Omental fat pad (tissue), 4 donors: Measurements from ENCODE around the gene MGAT4D. TPM values are rescaled to one million over a fixed set of nuclear protein-coding genes. Genes with fewer than 3 reads are reported as not detected.
"Not testable (repeated sequence)": the region's sequence is repeated elsewhere in the genome, so short reads cannot be mapped to it uniquely, and the experiment has no call there.

Experiments
- ATAC-seq: fragments of 150-250 bp; one replicate; pipeline ENCODE4 v1.9.1; 2016; ENCODE audit warnings: mild to moderate bottlenecking, moderate library complexity; ENCODE audit not compliant: low FRiP score
- DNase-seq: peaks from one replicate; pipeline ENCODE4 v3.0.0-alpha.2; 2019; ENCODE audit warnings: low spot score
- total RNA-seq, 4 donors: library from RNA; depleted of rRNA; stranded (reverse); fragments of >200 nt; gene quantifications; one replicate each; pipeline ENCODE4 v1.1.0, GENCODE V29; 2016
- TF ChIP-seq, protein P1 (sequence below), 3 donors: fragments of 450-650 bp; IDR thresholded peaks; one replicate each; pipeline ENCODE4 v1.5.1; 2016 to 2017; ENCODE audit warnings: antibody characterized with exemption in 3 of 3, mild to moderate bottlenecking in 3 of 3, moderate library complexity in 2 of 3

MGAT4D gene
- total RNA-seq, 4 donors from 2014 or later, result not detected

- ATAC-seq (no peak), DNase-seq (no peak)
- TF ChIP-seq, protein P1, sequence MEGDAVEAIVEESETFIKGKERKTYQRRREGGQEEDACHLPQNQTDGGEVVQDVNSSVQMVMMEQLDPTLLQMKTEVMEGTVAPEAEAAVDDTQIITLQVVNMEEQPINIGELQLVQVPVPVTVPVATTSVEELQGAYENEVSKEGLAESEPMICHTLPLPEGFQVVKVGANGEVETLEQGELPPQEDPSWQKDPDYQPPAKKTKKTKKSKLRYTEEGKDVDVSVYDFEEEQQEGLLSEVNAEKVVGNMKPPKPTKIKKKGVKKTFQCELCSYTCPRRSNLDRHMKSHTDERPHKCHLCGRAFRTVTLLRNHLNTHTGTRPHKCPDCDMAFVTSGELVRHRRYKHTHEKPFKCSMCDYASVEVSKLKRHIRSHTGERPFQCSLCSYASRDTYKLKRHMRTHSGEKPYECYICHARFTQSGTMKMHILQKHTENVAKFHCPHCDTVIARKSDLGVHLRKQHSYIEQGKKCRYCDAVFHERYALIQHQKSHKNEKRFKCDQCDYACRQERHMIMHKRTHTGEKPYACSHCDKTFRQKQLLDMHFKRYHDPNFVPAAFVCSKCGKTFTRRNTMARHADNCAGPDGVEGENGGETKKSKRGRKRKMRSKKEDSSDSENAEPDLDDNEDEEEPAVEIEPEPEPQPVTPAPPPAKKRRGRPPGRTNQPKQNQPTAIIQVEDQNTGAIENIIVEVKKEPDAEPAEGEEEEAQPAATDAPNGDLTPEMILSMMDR (IDR thresholded peaks at IDR 0.05), result no peak
Observed at GRCh38 chr4:140466146-140466545, 31.9 kb downstream of the MGAT4D start.

DNA sequence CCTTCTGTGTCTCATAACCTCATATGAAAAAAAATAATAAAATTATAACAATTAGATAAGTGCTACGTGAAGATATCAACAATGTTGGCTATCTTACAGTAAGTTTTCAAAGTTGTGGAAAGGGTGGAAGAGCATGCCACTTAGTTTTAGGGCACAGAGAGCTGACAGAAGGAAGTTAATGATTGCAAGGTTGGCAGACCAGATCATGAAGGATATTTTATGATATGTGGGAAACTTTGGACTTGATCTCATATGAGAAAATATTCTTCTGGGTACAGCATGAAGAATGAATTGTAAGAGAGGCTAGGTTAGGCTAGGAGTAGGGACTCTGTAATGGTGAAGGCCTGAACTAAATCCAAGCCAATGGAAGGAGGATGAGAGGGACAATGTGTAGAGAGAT is 34.5 kb downstream of the MGAT4D start:
- TF ChIP-seq, protein P1 (IDR thresholded peaks at IDR 0.05), result no peak
- DNase-seq (no peak), ATAC-seq (no peak)

- DNase-seq, result no peak
- no peak for ATAC-seq
- TF ChIP-seq, protein P1 (IDR thresholded peaks at IDR 0.05), result no peak
Observed at GRCh38 chr4:140463182-140463581, 34.9 kb downstream of the MGAT4D start.

- ATAC-seq (no peak), DNase-seq (no peak)
- TF ChIP-seq, protein P1 (IDR thresholded peaks at IDR 0.05), result no peak
Observed at GRCh38 chr4:140450352-140450751, 47.7 kb downstream of the MGAT4D start.

- ATAC-seq, result no peak
- no peak for DNase-seq
- TF ChIP-seq, protein P1 (IDR thresholded peaks at IDR 0.05), result no peak
Observed at GRCh38 chr4:140448830-140449229, 49.3 kb downstream of the MGAT4D start.

GRCh38 chr4:140448162-140448561 is 49.9 kb downstream of the MGAT4D start:
- DNase-seq, result no peak
- TF ChIP-seq, protein P1 (IDR thresholded peaks at IDR 0.05), result no peak
- ATAC-seq, result no peak

DNA sequence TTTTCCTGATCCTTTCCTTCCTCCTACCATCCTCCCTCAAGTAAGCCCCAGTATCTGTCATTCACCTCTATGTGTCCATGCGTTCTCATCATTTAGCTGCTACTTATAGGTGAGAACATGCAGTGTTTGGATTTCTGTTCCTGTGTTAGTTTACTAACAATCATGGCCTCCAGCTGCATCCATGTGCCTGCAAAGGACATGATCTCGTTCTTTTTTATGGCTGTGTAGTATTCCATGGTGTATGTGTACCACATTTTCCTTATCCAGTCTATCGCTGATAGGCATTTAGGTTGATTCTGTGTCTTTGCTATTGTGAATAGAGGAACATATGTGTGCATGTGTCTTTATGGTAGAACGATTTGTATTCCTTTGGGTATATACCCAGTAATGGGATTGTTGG is 53.7 kb downstream of the MGAT4D start:
- DNase-seq, ATAC-seq: not testable (repeated sequence)

- TF ChIP-seq, protein P1 (IDR thresholded peaks at IDR 0.05), result no peak
- ATAC-seq (no peak), DNase-seq (no peak)
Observed at GRCh38 chr4:140439644-140440142, 58.4 kb downstream of the MGAT4D start.
